Neural cell (in vitro differentiated cells): ENCODE measurements around the gene PHF10. TPM values are rescaled to one million over a fixed set of nuclear protein-coding genes. Genes with fewer than 3 reads are reported as not detected.

Source experiments
- H2AFZ ChIP-seq: fragments of 200-600, 300-800 bp; sonication (generic), shearing (Covaris generic); 2 replicates; pipeline ENCODE4 v1.6.0; 2014; ENCODE audit warnings: low read depth, mild to moderate bottlenecking, antibody characterized with exemption, low read length, moderate library complexity
- H3F3A ChIP-seq: fragments of 200-600 bp; shearing (Covaris generic); 2 replicates; pipeline ENCODE4 v1.6.1; 2016; ENCODE audit warnings: mild to moderate bottlenecking, moderate library complexity, mixed read lengths, antibody characterized with exemption, low read length; ENCODE audit not compliant: insufficient read depth, poor library complexity, severe bottlenecking
- H3K27ac ChIP-seq: fragments of 200-600, 300-800 bp; sonication (generic), shearing (Covaris generic); 2 replicates; pipeline ENCODE4 v1.5.1; 2014; ENCODE audit warnings: mild to moderate bottlenecking, low read length, moderate library complexity
- H3K27me3 ChIP-seq: fragments of 300-800, 200-600 bp; sonication (generic), shearing (Covaris generic); 2 replicates; pipeline ENCODE4 v1.6.0; 2014; ENCODE audit warnings: mild to moderate bottlenecking, low read depth, low read length, moderate library complexity; ENCODE audit not compliant: insufficient read depth
- H3K36me3 ChIP-seq: fragments of 300-800, 200-600 bp; sonication (generic), shearing (Covaris generic); 2 replicates; pipeline ENCODE4 v1.5.1; 2014; ENCODE audit warnings: mild to moderate bottlenecking, antibody characterized with exemption, low read length, moderate library complexity; ENCODE audit not compliant: insufficient read depth
- H3K4me2 ChIP-seq: fragments of 300-800, 200-600 bp; sonication (generic), shearing (Covaris generic); 2 replicates; pipeline ENCODE4 v1.6.0; 2014; ENCODE audit warnings: mild to moderate bottlenecking, low read length
- H3K4me3 ChIP-seq: fragments of 300-800, 200-600 bp; sonication (generic), shearing (Covaris generic); 2 replicates; pipeline ENCODE4 v1.5.1; 2014; ENCODE audit warnings: mild to moderate bottlenecking, low read length, moderate library complexity
- H3K79me2 ChIP-seq: fragments of 200-600 bp; shearing (Covaris generic); replicated peaks from 2 replicates; pipeline ENCODE4 v1.6.0; 2014; ENCODE audit warnings: mild to moderate bottlenecking, low read length, moderate library complexity; ENCODE audit not compliant: insufficient read depth
- H3K9ac ChIP-seq: fragments of 300-800, 200-600 bp; sonication (generic), shearing (Covaris generic); 2 replicates; pipeline ENCODE4 v1.6.1; 2016; ENCODE audit warnings: mild to moderate bottlenecking, low read length, mixed read lengths
- H3K9me2 ChIP-seq: fragments of 200-600 bp; shearing (Covaris generic); 2 replicates; pipeline ENCODE4 v1.6.1; 2016; ENCODE audit warnings: mild to moderate bottlenecking, low read length, mixed read lengths; ENCODE audit not compliant: insufficient read depth
- H3K9me3 ChIP-seq: fragments of 200-600, 300-800 bp; sonication (generic), shearing (Covaris generic); 2 replicates; pipeline ENCODE4 v1.6.1; 2016; ENCODE audit warnings: mild to moderate bottlenecking, mixed run types, low read length, moderate library complexity, mixed read lengths
- H4K20me1 ChIP-seq: fragments of 200-600 bp; shearing (Covaris generic); 2 replicates; pipeline ENCODE4 v1.6.1; 2016; ENCODE audit warnings: mild to moderate bottlenecking, mixed run types; ENCODE audit not compliant: insufficient read depth
- EP300 ChIP-seq: fragments of 450-650 bp; conservative IDR thresholded peaks from 2 replicates; pipeline ENCODE4 v1.6.1; 2014; ENCODE audit warnings: antibody characterized with exemption, mild to moderate bottlenecking, moderate library complexity; ENCODE audit not compliant: poor library complexity, severe bottlenecking
- EZH2 ChIP-seq: fragments of 200-600, 300-800 bp; shearing (Covaris generic), sonication (generic); IDR thresholded peaks from 2 replicates; pipeline ENCODE4 v1.6.1; 2014; ENCODE audit warnings: antibody characterized with exemption, low read length, borderline replicate concordance, mild to moderate bottlenecking; ENCODE audit not compliant: insufficient read depth, poor library complexity, severe bottlenecking
- MXI1 ChIP-seq: fragments of 450-650 bp; conservative IDR thresholded peaks from 2 replicates; pipeline ENCODE4 v1.6.1; 2014; ENCODE audit warnings: antibody characterized with exemption, mild to moderate bottlenecking; ENCODE audit not compliant: poor library complexity, severe bottlenecking
- POLR2AphosphoS5 ChIP-seq: IDR thresholded peaks from 2 replicates; pipeline ENCODE4 v1.6.1; 2012
- RAD21 ChIP-seq: fragments of 450-650 bp; conservative IDR thresholded peaks from 2 replicates; pipeline ENCODE4 v1.6.1; 2014; ENCODE audit warnings: antibody characterized with exemption, mild to moderate bottlenecking, moderate library complexity
- SMC3 ChIP-seq: fragments of 450-650 bp; conservative IDR thresholded peaks from 2 replicates; pipeline ENCODE4 v1.6.1; 2014; ENCODE audit warnings: antibody characterized with exemption, mild to moderate bottlenecking, moderate library complexity; ENCODE audit not compliant: poor library complexity
- TAF1 ChIP-seq: IDR thresholded peaks from 2 replicates; pipeline ENCODE4 v1.6.1; 2012; ENCODE audit warnings: low read depth
- polyA plus RNA-seq: library from polyadenylated mRNA; depleted of rRNA; stranded (reverse); fragments of >200 nt; gene quantifications from 2 replicates; pipeline ENCODE4 v1.2.3, GENCODE V29; 2014
- TF ChIP-seq, protein P1 (sequence below): IDR thresholded peaks from 2 replicates; pipeline ENCODE4 v1.6.1; 2012; ENCODE audit warnings: borderline replicate concordance
- TF ChIP-seq, protein P2 (sequence below): fragments of 450-650 bp; IDR thresholded peaks from 2 replicates; pipeline ENCODE4 v1.5.1; 2014; ENCODE audit warnings: antibody characterized with exemption, mild to moderate bottlenecking, moderate library complexity; ENCODE audit not compliant: poor library complexity, severe bottlenecking

The PHF10 gene
- polyA plus RNA-seq, 1 donor from 2014 or later = 48.9 TPM

- Histone ChIP-seq H3K9me3 (no peaks in the 10 kb centered on the region), H3K9ac (no peak overlapping the region), H3K27ac (no peak overlapping the region), H3K4me2 (no peak overlapping the region), H3F3A (no peaks in the 10 kb centered on the region), H4K20me1 (no peaks in the 10 kb centered on the region), H3K36me3 (peaks cover 15% of the 10 kb centered on the region), H3K9me2 (no peaks in the 10 kb centered on the region), H2AFZ (no peak overlapping the region), H3K27me3 (no peaks in the 10 kb centered on the region), H3K79me2 (peaks cover 1% of the 10 kb centered on the region), H3K4me3 (no peak overlapping the region)
- TF ChIP-seq EZH2 (no peak), TAF1 (no peak), EP300 (no peak), RAD21 (no peak), SMC3 (no peak), MXI1 (no peak), POLR2AphosphoS5 (no peak)
- TF ChIP-seq, protein P1, sequence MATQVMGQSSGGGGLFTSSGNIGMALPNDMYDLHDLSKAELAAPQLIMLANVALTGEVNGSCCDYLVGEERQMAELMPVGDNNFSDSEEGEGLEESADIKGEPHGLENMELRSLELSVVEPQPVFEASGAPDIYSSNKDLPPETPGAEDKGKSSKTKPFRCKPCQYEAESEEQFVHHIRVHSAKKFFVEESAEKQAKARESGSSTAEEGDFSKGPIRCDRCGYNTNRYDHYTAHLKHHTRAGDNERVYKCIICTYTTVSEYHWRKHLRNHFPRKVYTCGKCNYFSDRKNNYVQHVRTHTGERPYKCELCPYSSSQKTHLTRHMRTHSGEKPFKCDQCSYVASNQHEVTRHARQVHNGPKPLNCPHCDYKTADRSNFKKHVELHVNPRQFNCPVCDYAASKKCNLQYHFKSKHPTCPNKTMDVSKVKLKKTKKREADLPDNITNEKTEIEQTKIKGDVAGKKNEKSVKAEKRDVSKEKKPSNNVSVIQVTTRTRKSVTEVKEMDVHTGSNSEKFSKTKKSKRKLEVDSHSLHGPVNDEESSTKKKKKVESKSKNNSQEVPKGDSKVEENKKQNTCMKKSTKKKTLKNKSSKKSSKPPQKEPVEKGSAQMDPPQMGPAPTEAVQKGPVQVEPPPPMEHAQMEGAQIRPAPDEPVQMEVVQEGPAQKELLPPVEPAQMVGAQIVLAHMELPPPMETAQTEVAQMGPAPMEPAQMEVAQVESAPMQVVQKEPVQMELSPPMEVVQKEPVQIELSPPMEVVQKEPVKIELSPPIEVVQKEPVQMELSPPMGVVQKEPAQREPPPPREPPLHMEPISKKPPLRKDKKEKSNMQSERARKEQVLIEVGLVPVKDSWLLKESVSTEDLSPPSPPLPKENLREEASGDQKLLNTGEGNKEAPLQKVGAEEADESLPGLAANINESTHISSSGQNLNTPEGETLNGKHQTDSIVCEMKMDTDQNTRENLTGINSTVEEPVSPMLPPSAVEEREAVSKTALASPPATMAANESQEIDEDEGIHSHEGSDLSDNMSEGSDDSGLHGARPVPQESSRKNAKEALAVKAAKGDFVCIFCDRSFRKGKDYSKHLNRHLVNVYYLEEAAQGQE = no peak
These were observed 15.0 kb downstream of the PHF10 start for GRCh38 chr6:169709293-169709692.

- Histone ChIP-seq H3K36me3 (peaks cover 15% of the 10 kb centered on the region), H3K9ac (no peak overlapping the region), H3K9me2 (no peaks in the 10 kb centered on the region), H2AFZ (no peak overlapping the region), H3F3A (no peaks in the 10 kb centered on the region), H3K27ac (no peak overlapping the region), H3K4me2 (no peak overlapping the region), H3K4me3 (no peak overlapping the region), H4K20me1 (no peaks in the 10 kb centered on the region), H3K27me3 (no peaks in the 10 kb centered on the region), H3K79me2 (peaks cover 17% of the 10 kb centered on the region), H3K9me3 (no peaks in the 10 kb centered on the region)
- TF ChIP-seq EP300 = no peak
- TF ChIP-seq SMC3 = no peak
- TF ChIP-seq, protein P1 = no peak
- TF ChIP-seq MXI1 = no peak
- no peak for TF ChIP-seq EZH2
- TF ChIP-seq POLR2AphosphoS5 = no peak
- TF ChIP-seq, protein P2, sequence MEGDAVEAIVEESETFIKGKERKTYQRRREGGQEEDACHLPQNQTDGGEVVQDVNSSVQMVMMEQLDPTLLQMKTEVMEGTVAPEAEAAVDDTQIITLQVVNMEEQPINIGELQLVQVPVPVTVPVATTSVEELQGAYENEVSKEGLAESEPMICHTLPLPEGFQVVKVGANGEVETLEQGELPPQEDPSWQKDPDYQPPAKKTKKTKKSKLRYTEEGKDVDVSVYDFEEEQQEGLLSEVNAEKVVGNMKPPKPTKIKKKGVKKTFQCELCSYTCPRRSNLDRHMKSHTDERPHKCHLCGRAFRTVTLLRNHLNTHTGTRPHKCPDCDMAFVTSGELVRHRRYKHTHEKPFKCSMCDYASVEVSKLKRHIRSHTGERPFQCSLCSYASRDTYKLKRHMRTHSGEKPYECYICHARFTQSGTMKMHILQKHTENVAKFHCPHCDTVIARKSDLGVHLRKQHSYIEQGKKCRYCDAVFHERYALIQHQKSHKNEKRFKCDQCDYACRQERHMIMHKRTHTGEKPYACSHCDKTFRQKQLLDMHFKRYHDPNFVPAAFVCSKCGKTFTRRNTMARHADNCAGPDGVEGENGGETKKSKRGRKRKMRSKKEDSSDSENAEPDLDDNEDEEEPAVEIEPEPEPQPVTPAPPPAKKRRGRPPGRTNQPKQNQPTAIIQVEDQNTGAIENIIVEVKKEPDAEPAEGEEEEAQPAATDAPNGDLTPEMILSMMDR = no peak
- TF ChIP-seq RAD21 = no peak
- TF ChIP-seq TAF1 = no peak
These were observed 16.5 kb downstream of the PHF10 start for GRCh38 chr6:169707772-169708171.
